Measurements from ENCODE around the gene SLC22A7.
A peak's percentile ranks its signal among the peaks of the same experiment; 100 is the strongest.

SLC22A7 gene

DNA sequence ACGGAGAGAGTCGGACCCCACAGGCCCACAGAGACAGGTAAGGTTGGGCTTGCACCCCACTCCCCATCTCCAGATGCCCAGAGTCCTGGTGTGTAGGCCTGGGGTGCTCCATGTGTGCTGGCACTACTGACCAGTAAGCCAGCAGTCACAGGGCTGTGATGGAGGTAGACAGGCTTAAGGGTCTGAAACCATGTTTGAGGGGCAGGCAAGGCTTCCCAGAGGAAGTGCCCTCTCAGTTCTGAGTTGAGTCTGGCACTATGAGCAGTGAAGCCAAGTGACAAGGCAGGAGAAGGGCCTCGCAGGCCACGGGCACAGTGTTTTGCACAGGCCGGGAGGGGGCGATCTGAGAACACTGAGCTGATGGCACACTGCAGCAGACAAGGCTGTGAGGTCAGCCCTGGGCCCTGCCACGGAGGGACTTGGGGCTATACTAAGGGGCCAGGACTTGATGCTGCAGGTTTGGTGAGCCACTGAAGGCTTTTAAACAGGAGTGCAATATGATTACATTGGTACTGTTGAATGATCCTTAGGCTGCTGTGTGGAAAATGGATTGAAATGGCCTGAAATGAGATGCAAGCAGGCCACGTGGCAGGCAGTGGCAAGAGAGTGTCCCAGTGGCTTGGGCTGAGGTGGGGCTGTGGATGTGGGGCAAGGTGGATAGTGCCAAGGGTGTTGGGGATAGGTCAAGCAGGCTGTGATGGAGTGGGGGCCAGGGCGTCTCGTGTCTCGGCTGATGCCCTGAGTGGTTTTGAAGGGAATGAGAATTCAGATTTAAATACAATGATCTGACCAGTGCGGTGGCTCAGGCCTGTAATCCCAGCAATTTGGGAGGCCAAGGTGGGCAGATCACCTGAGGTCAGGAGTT lies 34.5 kb upstream of the SLC22A7 start:
- peak; percentile 93 for DNase-seq (ENCODE audit: insufficient read length, low spot score)
- peak; percentile 98 for FAIRE-seq
- TF ChIP-seq PAX5 (IDR thresholded peaks at IDR 0.05; ENCODE audit: insufficient read depth, low read length, severe bottlenecking): no peak
- TF ChIP-seq TAF1 (IDR thresholded peaks at IDR 0.05; ENCODE audit: low read depth, low read length): no peak
- TF ChIP-seq POLR2A (IDR thresholded peaks at IDR 0.05; ENCODE audit: low read depth, low read length): no peak
- no peak for TF ChIP-seq POLR2AphosphoS5 (IDR thresholded peaks at IDR 0.05; ENCODE audit: low read depth, low read length)
- TF ChIP-seq SPI1 (IDR thresholded peaks at IDR 0.05; ENCODE audit: low read depth, low read length): no peak
- TF ChIP-seq POU2F2 (IDR thresholded peaks at IDR 0.05; ENCODE audit: low read depth, low read length): no peak

- no peak for TF ChIP-seq SPI1 (IDR thresholded peaks at IDR 0.05; ENCODE audit: low read depth, low read length)
- no peak for TF ChIP-seq PAX5 (IDR thresholded peaks at IDR 0.05; ENCODE audit: insufficient read depth, low read length, severe bottlenecking)
- TF ChIP-seq POLR2AphosphoS5 (IDR thresholded peaks at IDR 0.05; ENCODE audit: low read depth, low read length): no peak
- no peak for TF ChIP-seq POLR2A (IDR thresholded peaks at IDR 0.05; ENCODE audit: low read depth, low read length)
- no peak for TF ChIP-seq TAF1 (IDR thresholded peaks at IDR 0.05; ENCODE audit: low read depth, low read length)
- no peak for TF ChIP-seq POU2F2 (IDR thresholded peaks at IDR 0.05; ENCODE audit: low read depth, low read length)
- FAIRE-seq: no peak
- DNase-seq (ENCODE audit: insufficient read length, low spot score): no peak
These were observed 33.4 kb upstream of the SLC22A7 start for GRCh38 chr6:43264599-43265145.

- no peak for TF ChIP-seq PAX5 (IDR thresholded peaks at IDR 0.05; ENCODE audit: insufficient read depth, low read length, severe bottlenecking)
- no peak for TF ChIP-seq TAF1 (IDR thresholded peaks at IDR 0.05; ENCODE audit: low read depth, low read length)
- no peak for TF ChIP-seq POLR2AphosphoS5 (IDR thresholded peaks at IDR 0.05; ENCODE audit: low read depth, low read length)
- no peak for TF ChIP-seq POU2F2 (IDR thresholded peaks at IDR 0.05; ENCODE audit: low read depth, low read length)
- no peak for TF ChIP-seq SPI1 (IDR thresholded peaks at IDR 0.05; ENCODE audit: low read depth, low read length)
- no peak for TF ChIP-seq POLR2A (IDR thresholded peaks at IDR 0.05; ENCODE audit: low read depth, low read length)
- FAIRE-seq: no peak
These were observed 32.5 kb upstream of the SLC22A7 start for GRCh38 chr6:43265564-43265963.

GRCh38 chr6:43267619-43268354 lies 30.3 kb upstream of the SLC22A7 start:
- DNase-seq (ENCODE audit: insufficient read length, low spot score) (no peak), FAIRE-seq (no peak)
- no peak for TF ChIP-seq SPI1 (IDR thresholded peaks at IDR 0.05; ENCODE audit: low read depth, low read length)
- TF ChIP-seq POLR2A (IDR thresholded peaks at IDR 0.05; ENCODE audit: low read depth, low read length): no peak
- TF ChIP-seq PAX5 (IDR thresholded peaks at IDR 0.05; ENCODE audit: insufficient read depth, low read length, severe bottlenecking): no peak
- TF ChIP-seq POU2F2 (IDR thresholded peaks at IDR 0.05; ENCODE audit: low read depth, low read length): no peak
- no peak for TF ChIP-seq POLR2AphosphoS5 (IDR thresholded peaks at IDR 0.05; ENCODE audit: low read depth, low read length)

More at GRCh38 chr6:43265564-43265963, 32.5 kb upstream of the SLC22A7 start:
- no peak for DNase-seq (ENCODE audit: insufficient read length, low spot score)

GRCh38 chr6:43268355-43268700 lies 29.7 kb upstream of the SLC22A7 start:
- no peak for FAIRE-seq
- TF ChIP-seq TAF1 (IDR thresholded peaks at IDR 0.05; ENCODE audit: low read depth, low read length) (no peak), SPI1 (IDR thresholded peaks at IDR 0.05; ENCODE audit: low read depth, low read length) (no peak), PAX5 (IDR thresholded peaks at IDR 0.05; ENCODE audit: insufficient read depth, low read length, severe bottlenecking) (no peak), POLR2AphosphoS5 (IDR thresholded peaks at IDR 0.05; ENCODE audit: low read depth, low read length) (no peak), POU2F2 (IDR thresholded peaks at IDR 0.05; ENCODE audit: low read depth, low read length) (no peak), POLR2A (IDR thresholded peaks at IDR 0.05; ENCODE audit: low read depth, low read length) (no peak)
- DNase-seq (ENCODE audit: insufficient read length, low spot score): no peak

DNA sequence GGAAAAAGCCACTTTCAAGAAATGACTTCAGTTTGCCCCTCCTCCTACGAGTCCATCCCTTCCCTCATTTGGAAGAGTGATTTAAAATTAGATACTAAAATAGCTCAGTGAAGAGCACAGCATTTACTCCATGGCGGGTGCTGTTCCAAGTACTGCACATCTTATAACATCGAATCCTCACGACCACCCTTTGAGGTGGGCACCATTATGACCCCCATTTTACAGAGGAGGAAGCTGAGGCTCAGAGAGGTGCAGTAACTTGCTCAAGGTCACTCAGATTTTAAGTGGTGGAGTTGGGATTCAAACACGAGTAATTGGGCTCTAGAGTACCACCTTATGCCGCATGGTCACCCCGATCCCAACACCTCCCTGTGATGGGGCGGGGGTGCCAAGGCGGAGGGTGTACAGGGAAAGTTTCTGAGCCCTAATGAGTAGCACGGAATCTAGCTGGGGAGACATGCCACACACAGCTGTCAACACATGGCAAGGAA lies 29.2 kb upstream of the SLC22A7 start:
- FAIRE-seq: no peak
- DNase-seq (ENCODE audit: insufficient read length, low spot score): no peak
- TF ChIP-seq POU2F2 (IDR thresholded peaks at IDR 0.05; ENCODE audit: low read depth, low read length) (no peak), TAF1 (IDR thresholded peaks at IDR 0.05; ENCODE audit: low read depth, low read length) (no peak), POLR2AphosphoS5 (IDR thresholded peaks at IDR 0.05; ENCODE audit: low read depth, low read length) (no peak), POLR2A (IDR thresholded peaks at IDR 0.05; ENCODE audit: low read depth, low read length) (no peak), SPI1 (IDR thresholded peaks at IDR 0.05; ENCODE audit: low read depth, low read length) (no peak), PAX5 (IDR thresholded peaks at IDR 0.05; ENCODE audit: insufficient read depth, low read length, severe bottlenecking) (no peak)

DNA sequence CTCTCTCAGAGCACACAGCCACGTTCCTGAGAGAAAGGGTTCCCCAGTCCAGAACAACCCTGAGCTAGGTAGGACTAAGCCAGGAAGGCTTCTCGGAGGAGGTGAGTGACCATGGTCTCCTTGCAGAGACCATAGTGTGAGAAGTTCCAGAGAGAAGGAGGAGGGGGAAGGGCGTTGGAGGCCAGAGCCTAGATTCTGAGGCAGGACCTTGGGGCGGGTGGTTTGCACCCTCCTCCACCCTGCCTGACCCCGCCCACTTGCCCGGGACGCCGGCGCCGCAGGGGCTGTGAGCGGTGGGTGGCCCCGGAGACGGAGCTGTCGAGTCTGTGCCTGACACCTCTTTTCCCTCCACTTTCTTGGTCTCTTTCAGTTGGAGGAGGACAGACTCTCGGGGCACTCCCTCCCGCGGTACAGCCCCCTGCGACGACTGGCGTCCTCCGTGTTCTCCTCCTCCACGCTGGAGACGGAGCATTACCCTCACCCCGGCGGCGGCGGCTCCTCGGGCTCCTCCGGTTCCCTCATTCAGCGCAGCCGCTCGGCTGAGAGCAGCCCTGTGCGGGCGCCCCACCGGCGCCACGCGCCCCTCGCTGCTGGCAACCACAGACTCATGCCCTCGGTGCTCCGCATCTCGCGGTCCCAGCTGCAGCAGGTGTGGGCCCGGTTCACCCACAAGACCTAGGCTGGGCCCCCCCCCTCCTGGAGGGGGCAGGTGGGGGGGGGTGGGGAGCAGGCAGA lies 28.6 kb upstream of the SLC22A7 start:
- DNase-seq (ENCODE audit: insufficient read length, low spot score): no peak
- FAIRE-seq: peak; percentile 52
- no peak for TF ChIP-seq POU2F2 (IDR thresholded peaks at IDR 0.05; ENCODE audit: low read depth, low read length)
- TF ChIP-seq PAX5 (IDR thresholded peaks at IDR 0.05; ENCODE audit: insufficient read depth, low read length, severe bottlenecking): no peak
- TF ChIP-seq POLR2AphosphoS5 (IDR thresholded peaks at IDR 0.05; ENCODE audit: low read depth, low read length): no peak
- TF ChIP-seq POLR2A (IDR thresholded peaks at IDR 0.05; ENCODE audit: low read depth, low read length): no peak
- TF ChIP-seq SPI1 (IDR thresholded peaks at IDR 0.05; ENCODE audit: low read depth, low read length): no peak
- no peak for TF ChIP-seq TAF1 (IDR thresholded peaks at IDR 0.05; ENCODE audit: low read depth, low read length)

DNA sequence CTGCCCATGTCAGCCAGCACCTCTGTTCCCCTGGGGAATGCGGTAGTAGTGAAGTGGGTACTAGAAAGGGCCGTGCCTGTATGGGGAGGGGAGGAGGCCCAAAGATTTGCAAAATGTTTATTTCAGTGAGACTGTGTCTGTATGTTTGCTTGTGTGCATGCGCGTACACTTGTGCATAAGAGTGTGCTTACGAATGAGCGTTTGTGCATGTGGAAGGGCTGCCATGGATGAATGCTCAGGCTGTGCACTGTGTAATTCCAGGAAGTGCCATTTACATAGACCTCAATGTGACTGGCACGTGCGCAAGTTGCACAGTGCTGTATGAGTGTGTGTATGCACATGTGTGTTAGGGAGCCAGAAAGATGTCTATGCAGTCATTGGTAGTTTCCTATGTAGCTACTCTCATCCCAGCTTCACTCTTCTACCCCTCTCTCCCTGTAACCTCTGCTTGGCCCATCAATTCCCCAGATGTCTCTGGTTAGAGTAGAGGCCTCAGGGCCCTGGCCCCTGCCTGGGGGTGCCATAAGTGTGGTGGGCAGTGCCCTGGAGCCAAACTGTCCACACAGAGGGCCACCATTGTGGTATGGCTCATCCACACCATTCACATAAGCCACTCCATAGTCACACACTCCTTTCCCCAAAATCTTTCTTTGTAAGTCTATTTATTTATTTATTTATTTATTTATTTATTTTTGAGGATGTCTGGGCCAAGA lies 26.8 kb upstream of the SLC22A7 start:
- FAIRE-seq: peak; percentile 80
- no peak for DNase-seq (ENCODE audit: insufficient read length, low spot score)
- no peak for TF ChIP-seq POLR2A (IDR thresholded peaks at IDR 0.05; ENCODE audit: low read depth, low read length)
- TF ChIP-seq POU2F2 (IDR thresholded peaks at IDR 0.05; ENCODE audit: low read depth, low read length): no peak
- no peak for TF ChIP-seq POLR2AphosphoS5 (IDR thresholded peaks at IDR 0.05; ENCODE audit: low read depth, low read length)
- no peak for TF ChIP-seq PAX5 (IDR thresholded peaks at IDR 0.05; ENCODE audit: insufficient read depth, low read length, severe bottlenecking)
- TF ChIP-seq TAF1 (IDR thresholded peaks at IDR 0.05; ENCODE audit: low read depth, low read length): no peak
- TF ChIP-seq SPI1 (IDR thresholded peaks at IDR 0.05; ENCODE audit: low read depth, low read length): no peak
